Measurements from ENCODE around the gene TENM4.

DNA sequence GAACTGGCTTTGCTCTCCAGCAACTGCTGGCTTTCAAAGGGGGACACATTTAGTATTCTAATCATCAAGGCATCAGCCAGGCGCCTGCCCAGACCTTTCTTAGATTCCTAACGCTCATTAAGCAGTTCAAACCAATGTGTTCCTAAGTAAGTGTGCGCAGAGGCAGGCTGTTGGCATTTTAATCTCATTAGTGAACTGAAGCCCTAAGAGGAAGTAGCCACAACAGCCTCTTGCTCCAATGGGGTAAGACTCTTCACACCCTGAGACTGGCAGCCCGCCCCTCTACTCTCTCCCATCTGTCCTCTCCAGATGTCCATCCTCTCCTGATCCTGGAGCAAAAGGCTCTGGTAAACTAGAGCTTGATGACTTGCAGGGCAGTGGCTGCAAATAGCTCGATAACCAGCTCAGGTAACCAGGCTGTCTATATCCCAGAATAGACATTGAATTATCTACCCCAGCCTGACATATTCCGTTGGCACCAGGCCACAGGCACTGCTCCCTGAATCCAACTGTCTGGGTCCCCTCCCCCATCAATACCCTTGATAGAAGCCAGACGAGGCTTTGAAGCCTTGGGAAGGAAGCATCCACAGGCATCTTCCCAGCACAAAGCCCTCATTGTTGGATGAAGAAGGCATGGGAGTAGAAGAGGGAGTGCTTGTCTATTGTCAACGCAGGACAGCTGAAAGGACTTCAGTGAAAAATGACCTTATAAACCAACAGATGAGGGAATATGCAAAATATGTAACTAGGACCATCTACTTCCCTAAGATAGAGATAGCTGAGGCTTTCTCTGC, 321.1 kb downstream of the TENM4 start:
- TF ChIP-seq EZH2 (IDR thresholded peaks at IDR 0.05) (no peak), POLR2AphosphoS5 (IDR thresholded peaks at IDR 0.05; ENCODE audit: borderline replicate concordance, low read depth, low read length) (no peak), FOXP2 (optimal IDR thresholded peaks at IDR 0.05; ENCODE audit: control extremely low read depth, extremely low read length, insufficient read depth) (no peak)
